Hematopoietic multipotent progenitor cell treated with erythropoietin and hydrocortisone succinate and interleukin-3 and kit ligand, for 15 days (in vitro differentiated cells): ENCODE results near the gene TRABD2B.

Experiments used
- DNase-seq: peaks from one replicate; pipeline ENCODE4 v3.0.0-alpha.2; 2015; ENCODE audit warnings: low spot score

Gene TRABD2B

DNA sequence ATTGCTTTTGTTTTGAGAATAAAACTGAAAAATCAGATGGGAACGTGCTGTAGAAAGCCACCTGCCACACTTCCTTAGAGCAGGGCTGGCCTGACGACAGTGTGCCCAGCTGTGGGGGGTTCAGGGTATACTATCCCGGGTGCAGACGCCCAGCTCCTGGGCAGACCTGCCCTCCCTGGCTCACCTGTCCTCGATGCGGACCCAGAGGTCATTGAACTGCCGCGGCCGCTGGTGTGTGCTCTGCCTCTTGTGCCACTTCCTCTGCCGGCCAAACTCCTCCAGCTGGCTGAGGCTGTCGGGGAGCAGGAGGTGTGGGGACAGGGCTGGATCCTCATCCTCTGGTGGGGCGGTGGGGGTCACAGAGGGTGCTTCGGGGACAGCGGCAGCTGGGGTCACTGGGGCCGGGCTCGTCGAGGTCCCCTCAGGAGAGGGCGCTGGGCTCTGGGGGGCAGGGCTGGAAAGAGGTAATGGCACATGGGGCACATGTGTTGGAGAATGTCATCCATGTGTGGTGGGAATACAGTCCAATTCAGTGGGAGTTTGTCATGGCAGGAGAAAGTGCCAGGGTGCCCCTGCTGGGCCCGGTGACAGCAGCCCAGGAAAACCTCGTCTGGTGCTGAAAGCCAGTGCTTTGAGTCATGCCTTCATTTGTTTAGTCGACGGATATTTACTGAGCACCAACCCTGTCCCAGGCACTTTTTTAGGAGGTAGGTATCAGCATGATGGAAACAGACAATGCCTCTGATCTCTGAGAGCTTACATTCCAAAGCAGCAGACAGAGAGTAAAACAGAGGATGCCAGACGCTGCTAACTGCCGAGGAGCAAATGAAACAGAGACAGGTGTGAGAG lies 222.0 kb downstream of the TRABD2B start:
- no peak for DNase-seq

DNA sequence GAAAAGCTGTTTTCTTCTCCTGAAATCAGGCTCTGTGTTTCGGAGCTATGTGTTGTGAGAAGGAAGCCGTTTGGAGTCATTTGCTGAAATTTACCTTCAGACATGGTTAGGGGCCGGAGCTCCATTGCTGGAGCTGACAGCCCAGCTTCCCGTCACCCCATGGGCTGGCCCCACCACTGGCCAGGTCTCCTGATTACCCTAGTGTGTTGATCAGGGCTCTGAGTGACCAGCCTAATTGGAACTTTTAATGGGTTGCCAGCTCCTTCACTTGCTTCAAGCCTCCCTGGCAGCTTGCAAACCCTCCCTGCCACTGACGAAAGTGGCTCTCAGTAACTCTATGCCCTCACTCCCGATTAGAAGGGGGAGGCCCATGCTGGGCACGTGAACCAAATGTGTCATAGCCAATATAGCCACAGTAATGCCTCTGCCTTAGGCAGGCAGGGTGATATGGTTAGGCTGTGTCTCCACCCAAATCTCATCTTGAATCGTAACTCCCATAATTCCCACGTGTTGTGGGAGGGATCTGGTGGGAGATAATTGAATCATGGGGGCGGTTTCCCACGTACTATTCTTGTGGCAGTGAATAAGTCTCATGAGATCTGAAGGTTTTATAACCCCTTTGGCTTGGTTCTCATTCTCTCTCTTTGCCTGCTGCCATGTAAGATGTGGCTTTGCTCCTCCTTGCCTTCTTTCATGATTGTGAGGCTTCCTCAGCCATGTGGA lies 224.1 kb downstream of the TRABD2B start:
- DNase-seq, result no peak

DNA sequence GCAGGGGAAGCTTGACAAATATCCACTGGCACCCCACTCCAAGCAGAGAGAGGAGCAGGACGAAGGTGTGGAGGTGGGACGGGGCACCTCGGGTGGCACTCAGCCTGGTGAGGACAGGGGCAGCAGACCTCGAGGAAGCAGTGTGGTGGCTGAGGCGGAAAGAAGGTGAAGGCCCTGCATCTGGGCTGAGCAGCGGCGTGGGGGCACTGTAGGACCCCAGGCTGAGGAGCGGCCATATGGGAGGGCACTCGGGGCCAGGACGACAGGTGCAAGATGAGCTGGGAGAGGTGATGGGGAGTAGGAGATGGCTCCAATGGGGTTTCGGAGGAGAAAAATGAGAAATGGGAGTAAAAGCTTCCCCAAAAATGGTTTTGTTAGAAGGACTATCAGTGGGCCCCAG lies 224.9 kb downstream of the TRABD2B start:
- no peak for DNase-seq

DNA sequence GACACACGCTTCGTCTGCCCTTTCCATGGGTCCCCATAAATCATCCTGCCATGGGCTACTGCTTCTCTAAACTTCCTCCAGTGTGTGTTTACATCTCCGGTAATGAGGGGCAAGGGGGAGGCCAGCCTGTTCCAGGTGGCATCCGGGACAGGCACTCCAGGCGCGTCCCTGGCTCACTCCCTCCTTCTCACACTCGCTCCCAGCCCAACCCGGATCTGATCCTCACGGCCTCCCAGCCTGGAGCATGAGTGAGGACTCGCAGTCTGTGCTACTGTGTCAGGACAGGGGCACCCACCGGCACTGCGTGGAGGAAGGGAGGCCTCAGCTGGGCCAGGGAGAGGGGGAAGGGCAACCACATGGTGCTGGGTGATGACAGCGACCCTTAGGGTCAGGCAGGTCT lies 225.4 kb downstream of the TRABD2B start:
- no peak for DNase-seq

DNA sequence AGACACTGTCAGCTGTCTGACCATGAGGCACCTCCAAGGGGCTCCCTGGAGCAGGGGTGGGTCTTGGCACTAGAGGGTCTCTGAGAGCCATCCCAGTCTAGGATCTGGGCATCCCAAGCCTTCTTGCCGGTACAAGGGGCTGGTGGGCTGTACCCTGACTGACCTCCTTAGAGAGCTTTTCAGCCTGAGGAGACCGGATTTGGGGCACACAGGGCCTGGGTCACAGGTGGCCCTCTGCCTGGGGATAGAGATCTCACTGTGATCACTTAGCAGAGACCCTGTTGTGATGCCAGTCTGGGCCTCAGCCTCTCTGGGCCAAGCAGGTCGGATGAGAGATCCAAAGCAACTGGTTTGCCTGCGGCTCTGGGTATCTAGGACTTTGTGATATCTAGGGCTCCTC lies 227.2 kb downstream of the TRABD2B start:
- no peak for DNase-seq

DNA sequence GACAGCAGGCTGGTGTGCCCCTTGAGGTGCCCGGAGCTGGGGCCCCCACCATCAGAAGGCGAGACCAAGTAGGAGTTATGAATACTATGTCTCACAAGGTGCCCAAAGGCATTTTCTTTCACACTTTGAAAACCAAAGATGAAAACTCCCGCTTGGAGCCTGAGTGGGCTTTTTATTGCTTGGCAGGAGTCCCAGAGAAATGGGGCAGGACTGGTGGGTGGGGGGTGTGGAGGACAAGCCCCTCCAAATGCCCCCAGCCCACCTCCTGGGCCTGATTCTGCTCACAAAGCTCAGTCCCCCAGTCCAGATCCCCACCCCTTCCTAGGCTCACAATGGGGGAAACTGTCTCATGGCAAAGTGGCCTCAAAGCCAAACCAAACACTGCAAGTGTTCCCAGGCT lies 227.9 kb downstream of the TRABD2B start:
- DNase-seq, result no peak

DNA sequence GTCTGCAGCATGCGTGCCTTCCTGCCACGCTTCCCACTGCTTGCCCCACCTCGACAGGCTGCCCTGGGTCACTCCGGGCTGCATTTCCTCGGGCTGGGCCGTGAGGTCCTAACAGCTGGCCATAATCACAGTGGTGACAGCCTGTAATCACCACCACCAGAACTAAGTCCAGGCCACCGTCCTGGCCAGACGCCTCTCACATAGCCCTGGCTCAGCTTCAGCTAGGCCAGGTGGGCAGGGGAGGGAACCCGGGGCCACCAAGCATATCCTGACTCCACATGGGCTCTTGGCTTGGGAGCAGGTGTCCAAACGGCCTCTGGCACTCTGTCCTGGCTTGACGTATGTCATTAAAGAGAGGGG lies 229.5 kb downstream of the TRABD2B start:
- no peak for DNase-seq

DNA sequence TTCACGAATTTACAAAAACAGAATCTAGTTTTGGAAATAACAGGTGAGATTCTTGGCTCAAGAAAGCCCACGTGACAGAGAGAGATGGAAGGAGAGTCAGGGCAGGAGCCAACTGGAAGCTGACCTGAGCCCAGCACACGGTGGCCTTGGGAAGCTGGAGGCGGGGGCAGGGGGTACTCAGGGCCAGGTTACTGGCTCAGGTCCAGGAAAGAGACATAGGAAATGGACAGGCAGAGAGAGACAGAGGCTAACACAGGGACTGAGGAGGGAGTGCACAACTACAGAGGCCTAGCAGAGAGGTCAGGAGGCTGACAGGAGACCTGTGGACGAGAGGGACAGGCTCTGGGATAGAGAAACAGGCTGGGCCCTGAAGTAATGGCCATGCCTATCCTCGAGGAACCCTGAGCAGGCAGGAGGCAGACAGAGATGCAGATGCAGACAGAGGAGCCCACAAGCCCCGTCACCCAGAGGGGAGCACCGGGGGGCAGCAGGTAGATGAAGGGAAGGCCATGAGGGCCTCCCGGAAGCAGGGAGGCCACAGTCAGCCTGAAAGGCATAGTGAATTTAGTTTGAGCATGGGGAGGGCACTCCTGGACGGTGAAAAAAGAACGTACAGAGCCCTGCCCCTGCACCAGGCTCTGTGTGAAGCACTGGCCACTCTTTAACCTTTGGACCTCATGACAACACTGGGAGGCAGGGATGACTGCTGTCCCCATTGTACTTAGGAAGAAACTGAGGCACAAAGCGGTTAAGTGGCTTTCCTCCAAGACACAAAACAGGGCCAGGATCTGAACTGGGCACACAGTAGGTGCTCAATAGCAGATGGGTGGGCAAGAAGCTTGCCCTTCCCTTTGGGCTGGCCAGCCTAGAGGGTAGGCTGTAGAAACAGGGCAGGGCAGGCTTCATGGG lies 230.1 kb downstream of the TRABD2B start:
- DNase-seq, result no peak

DNA sequence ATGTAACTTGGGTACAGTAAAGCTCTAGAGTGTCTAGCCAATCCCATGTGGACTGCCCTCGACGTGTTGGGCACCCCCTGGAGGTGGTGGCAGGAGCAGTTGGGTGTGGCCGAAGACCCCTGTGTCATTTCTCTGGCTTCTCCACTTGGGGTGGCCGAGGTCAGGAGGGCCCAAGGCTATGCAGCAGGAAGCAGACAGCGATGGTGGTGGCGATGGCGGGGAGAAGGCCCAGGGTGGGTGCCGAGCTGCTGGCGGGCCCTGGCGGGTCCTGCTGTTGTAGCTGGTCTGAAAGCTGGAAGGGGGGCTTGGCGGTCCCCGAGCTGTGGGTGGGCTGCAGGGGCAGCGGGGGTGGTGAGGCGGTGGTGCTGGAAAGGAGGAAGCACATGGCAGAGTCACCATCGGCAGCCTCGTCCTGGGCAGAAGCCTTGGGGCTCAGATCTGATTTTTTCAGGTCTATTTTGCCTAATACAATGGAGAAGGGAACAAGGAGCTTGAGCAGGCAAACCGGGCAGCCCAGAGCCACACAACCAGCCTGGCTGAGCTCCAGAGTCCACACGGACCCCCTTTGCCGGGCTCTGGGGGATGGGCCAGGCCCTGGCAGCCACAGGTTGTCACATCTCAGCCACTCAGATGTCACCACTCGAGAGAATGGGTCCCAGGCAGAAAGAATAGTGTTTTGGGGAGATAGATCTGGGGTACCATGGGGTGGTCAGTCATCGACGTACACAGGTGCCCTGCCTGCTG lies 231.3 kb downstream of the TRABD2B start:
- no peak for DNase-seq

DNA sequence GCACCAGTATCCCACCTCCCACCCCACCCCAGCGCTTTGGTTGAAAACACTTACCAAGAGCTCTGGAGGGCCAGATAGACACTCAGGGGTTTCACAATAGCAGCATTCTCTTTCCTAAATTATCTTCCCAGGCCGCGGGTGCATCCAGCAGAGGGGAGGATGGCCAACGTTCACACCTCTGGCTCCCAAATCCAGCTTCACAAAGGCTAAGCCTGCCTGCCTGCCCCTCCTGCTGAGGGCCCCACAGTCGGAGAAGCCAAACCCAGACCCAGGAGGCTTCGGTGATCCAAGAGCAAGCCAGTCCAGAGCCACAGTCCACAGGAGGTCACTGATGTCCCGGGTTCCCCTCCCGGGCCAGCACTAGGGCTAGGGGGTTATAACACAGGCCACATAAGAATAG lies 231.9 kb downstream of the TRABD2B start:
- DNase-seq, result no peak

DNA sequence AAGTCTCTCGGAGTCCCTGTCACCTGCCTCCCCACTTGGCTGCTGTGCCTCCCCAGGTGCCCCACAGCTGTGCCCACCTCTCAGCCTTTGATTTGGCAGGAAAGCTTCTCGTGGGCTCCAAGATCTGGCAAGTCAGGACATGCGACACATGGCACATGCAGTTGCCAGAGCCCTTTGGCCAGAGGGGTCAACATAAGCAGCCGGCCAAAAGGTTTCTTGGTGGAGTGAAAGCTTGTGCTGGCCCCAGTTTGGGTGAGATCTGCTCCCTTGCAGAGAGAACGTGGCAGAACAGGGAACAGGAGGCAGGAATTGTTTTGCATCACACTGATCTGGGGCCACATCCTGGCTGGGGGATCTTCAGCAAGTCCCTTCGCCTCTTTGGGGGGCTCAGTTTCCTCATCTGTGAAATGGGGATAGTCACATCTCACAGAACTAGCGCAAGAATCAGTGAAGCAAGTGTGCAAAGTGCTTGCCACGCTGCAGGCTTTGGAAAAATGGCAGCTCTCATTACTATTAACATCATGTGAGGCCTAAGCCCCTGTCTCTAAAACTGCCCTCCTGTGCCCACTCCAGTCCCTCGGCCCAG lies 232.6 kb downstream of the TRABD2B start:
- DNase-seq, result no peak

DNA sequence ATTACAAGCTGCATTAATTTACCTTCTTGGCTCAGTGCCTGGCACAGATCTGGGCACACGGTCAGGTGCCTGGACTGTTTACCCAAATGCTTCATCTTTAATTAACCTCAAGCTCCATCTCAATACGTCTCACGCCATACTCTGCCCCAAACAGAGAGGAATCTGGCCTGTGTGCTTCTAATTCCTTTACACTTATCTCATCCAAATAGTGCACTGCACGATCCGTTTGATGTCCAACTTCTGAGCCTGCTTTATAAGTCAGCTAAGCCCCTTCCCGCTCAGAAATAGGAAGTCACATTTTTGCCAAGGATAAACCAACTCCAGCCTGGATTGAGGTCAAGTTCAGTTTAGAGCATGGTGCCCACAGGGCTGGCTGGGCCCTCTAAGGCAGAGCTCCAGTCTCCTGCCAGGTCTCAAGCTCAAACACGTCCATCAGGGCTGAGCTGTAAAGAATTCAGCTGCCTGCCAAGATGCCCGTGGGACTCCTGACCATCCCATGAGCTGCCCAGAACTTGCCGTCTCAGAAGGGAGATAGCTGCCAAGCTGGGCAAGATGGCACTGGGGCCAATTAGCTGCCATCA lies 233.5 kb downstream of the TRABD2B start:
- DNase-seq, result no peak

DNA sequence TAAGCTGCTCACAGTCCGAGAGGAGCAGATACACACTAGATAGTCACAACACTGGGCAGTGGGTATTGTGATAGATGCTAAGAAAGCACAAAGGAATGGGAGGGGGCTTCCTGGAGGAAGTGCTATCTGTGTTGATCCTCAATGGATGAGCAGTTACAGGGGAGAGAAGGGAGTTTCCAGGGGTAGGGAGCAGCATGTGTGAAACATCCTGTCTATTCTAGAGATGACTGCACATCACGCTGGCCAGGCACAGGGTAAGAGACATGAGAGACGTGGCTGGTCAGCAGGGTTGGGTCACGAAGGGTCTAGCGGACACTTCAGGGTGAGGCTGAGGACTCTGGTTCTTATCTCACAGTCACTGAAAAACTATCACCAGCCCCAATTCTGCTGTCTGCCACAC lies 235.2 kb downstream of the TRABD2B start:
- DNase-seq, result no peak

DNA sequence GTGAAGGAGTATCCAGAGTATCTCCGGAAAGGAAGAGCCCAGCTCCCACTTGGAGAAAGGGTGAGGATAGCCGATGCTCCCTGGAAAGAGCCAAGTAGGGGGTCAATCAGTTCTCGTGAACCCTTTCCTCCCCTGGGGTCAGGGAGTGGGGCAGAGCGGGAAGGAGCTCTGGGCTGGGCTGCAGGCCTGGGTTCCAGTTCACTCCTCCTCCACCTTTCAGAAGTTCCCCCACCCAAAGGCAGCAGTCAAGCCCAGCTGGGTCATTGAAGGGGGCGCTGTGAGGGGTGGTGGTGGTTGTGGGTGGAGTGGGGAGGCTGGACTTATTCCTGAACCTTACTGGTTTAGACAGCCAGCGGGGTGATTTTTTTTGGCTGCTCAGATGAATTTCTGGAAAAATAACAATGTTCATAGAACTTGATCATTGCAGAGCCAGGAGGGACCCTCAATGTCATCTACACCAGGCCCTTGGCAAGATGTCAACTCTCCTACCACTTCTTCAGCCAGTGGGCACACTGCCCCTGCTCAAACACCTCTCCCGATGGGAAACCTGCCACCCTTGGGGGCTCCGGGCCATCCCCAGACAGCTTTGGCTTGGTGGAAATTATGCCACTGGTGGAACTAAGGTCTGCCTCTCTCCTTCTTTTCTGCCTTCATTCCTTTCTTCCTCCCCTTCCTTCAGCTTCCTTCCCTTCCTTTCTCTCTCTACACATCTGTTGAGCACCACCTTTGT lies 235.8 kb downstream of the TRABD2B start:
- DNase-seq, result no peak

DNA sequence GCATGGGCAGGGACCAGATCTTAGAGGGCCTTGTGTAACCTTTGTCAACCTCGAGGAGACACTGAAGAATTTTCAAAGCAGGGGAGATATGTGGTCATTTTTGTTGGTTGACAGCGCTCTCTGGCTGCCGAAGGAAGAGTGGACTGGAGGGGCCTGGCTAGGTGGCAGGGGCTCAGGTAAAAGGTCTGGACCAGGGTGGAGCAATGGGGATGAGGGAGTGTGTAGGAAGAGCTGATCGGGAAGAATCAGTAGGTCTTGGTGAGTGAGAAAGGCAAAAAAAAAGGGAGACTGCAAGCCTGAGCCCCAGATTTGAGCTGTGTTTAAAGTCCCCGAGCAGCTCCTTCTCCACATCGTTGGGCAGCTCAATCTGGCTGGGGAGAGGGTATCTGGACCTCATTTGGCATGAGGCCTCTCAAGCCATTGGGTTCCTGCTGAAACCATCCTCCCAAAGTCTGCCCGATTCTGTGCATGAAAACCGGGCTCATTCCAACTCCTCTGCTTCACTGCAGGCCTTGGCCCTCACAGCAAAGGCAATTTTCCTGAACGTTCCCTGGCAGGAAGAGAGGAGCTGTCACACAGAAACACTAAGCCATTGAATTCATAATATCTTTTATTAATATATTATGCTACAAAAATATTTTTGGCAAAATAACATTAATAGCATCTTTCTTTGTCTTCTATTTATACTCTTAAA lies 237.1 kb downstream of the TRABD2B start:
- DNase-seq, result no peak

DNA sequence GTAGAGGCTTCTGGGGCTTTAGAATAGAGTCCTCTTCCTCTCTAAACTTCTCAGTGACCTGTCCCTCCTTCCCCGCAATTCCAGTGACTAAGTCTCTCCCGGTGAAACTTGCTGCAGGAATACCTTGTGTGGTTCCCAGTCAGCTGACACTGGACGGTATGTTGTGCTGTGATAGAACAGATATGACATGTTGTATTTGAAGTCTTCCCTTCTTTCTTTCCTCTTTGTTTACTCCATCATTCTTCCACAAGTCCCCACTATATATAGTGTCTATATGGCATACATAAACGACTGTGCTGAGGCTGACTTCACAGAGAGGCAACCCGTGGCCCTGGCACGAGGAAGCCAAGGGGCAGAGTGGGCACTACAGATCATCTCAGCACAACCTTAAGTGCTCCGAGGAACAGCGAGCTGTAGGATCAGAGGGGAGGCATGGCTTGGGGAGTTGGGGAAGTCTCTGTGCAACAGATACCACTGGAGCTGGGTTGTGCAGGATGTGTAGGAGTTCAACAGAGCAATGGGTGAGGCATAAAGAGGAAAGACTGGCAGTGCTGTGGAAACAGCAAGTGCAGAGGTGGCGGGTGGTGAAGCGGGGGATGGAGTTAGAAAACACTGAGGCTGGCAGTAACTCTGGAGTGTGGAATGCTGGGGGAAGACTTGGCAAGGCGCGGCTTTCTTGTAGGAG lies 237.8 kb downstream of the TRABD2B start:
- no peak for DNase-seq

DNA sequence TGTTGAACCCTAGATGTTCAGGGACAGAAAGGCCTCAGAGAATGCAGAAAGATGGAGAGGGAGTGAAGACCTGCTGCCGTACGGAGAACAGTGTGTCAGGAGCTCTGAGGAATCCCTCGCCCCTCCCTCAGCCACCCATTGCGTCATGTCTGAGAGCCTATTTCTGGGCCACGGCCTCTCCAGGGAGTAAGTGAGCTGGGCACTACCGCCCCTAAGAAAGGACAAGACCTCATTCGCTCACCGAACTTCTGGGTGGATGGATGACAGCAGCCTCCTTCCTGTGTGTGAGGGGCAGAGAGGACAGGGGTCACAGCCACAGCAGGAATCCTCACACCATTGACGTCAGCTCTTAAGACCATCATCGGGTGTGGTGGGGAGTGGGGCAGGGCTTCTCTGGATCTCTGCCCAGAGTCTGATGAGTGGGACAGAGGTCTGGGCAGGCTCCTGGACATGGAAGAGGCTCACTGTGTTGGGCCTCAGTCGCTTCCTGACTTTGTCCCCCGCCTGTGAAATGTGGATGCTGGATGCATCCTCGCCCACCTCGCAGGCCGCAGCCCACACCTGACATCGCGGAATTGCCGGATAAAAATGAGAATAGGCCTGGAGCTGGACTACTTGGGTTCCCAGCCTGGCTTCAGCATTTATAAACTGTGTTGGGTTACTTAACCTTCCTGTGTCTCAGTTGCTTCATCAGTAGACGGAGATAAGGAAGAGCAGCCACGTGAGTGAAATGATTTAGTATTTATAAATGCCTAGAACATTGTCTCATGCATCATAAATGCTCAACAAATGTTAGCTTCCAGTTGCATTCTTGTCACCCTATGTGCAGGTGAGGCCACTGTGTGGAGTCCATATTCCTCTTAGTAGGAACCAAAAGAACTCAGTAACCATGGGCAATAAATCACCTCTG lies 238.6 kb downstream of the TRABD2B start:
- DNase-seq, result no peak
